ENCODE measurements around the gene FAM193A. TPM values are rescaled to one million over a fixed set of nuclear protein-coding genes. Genes with fewer than 3 reads are reported as not detected.

Gene FAM193A
- total RNA-seq, 6 experiments from 2014 or later = 20.4 to 22.3 (median 20.8) TPM

GRCh38 chr4:2714061-2714770, 177.8 kb downstream of the FAM193A start:
- H3K4me3 Mint-ChIP-seq = peak overlapping the region; percentile 18; the same call in 1 of the 2 replicates
- peaks cover 23% of the 10 kb centered on the region for H3K4me1 Mint-ChIP-seq (ENCODE audit: low read depth)
- H3K36me3 Mint-ChIP-seq (ENCODE audit: low read depth) = peaks cover 34% of the 10 kb centered on the region
- H3K27ac Mint-ChIP-seq = peak overlapping the region; percentile 82
- H3K9me3 Mint-ChIP-seq = peaks cover 7% of the 10 kb centered on the region
- no peaks in the 10 kb centered on the region for H3K27me3 Mint-ChIP-seq (ENCODE audit: insufficient read depth)
- DNase-seq = peak; percentile 40
- no peak; the same call in 1 of the 2 replicates for TF ChIP-seq CTCF (IDR thresholded peaks at IDR 0.05)

- Mint-ChIP-seq H3K27me3 (ENCODE audit: insufficient read depth) (no peaks in the 10 kb centered on the region), H3K27ac (peak overlapping the region; percentile 82), H3K4me1 (ENCODE audit: low read depth) (peaks cover 23% of the 10 kb centered on the region), H3K9me3 (peaks cover 7% of the 10 kb centered on the region), H3K4me3 (no peak overlapping the region), H3K36me3 (ENCODE audit: low read depth) (peaks cover 34% of the 10 kb centered on the region)
- no peak for DNase-seq
- no peak for TF ChIP-seq CTCF (IDR thresholded peaks at IDR 0.05)
Measured at GRCh38 chr4:2714918-2715317, 178.5 kb downstream of the FAM193A start.

- no peak overlapping the region for H3K4me3 Mint-ChIP-seq
- peaks cover 38% of the 10 kb centered on the region for H3K36me3 Mint-ChIP-seq (ENCODE audit: low read depth)
- no peak for DNase-seq
- TF ChIP-seq CTCF (IDR thresholded peaks at IDR 0.05) = no peak
- H3K27ac Mint-ChIP-seq = no peak overlapping the region
- H3K4me1 Mint-ChIP-seq (ENCODE audit: low read depth) = peaks cover 23% of the 10 kb centered on the region
- H3K9me3 Mint-ChIP-seq = peaks cover 7% of the 10 kb centered on the region
- H3K27me3 Mint-ChIP-seq (ENCODE audit: insufficient read depth) = no peaks in the 10 kb centered on the region
Measured at GRCh38 chr4:2715426-2715825, 179.0 kb downstream of the FAM193A start.

- peaks cover 7% of the 10 kb centered on the region for H3K9me3 Mint-ChIP-seq
- no peaks in the 10 kb centered on the region for H3K27me3 Mint-ChIP-seq (ENCODE audit: insufficient read depth)
- H3K4me3 Mint-ChIP-seq = no peak overlapping the region
- H3K36me3 Mint-ChIP-seq (ENCODE audit: low read depth) = peaks cover 42% of the 10 kb centered on the region
- H3K27ac Mint-ChIP-seq = no peak overlapping the region
- no peak for TF ChIP-seq CTCF (IDR thresholded peaks at IDR 0.05)
- DNase-seq = no peak
- H3K4me1 Mint-ChIP-seq (ENCODE audit: low read depth) = peaks cover 23% of the 10 kb centered on the region
Measured at GRCh38 chr4:2716236-2716635, 179.8 kb downstream of the FAM193A start.

GRCh38 chr4:2721586-2721985, 185.1 kb downstream of the FAM193A start:
- Mint-ChIP-seq H3K9me3 (no peaks in the 10 kb centered on the region), H3K4me3 (no peak overlapping the region), H3K27ac (no peak overlapping the region), H3K36me3 (ENCODE audit: low read depth) (peaks cover 16% of the 10 kb centered on the region), H3K27me3 (ENCODE audit: insufficient read depth) (no peaks in the 10 kb centered on the region; the same call in none of the 2 replicates), H3K4me1 (ENCODE audit: low read depth) (no peaks in the 10 kb centered on the region)
- DNase-seq = no peak
- no peak for TF ChIP-seq CTCF (IDR thresholded peaks at IDR 0.05)
